Measurements from ENCODE around the gene TAF11L8. TPM values are rescaled to one million over a fixed set of nuclear protein-coding genes. Genes with fewer than 3 reads are reported as not detected.

The TAF11L8 gene
- total RNA-seq (2022; extraction: Qiagen RNA extraction; ENCODE audit: low read depth) = not detected in 5 replicates

GRCh38 chr5:17590860-17591259 is at the start of gene TAF11L8:
Gene TAF11L8 (minus strand): TSS chr5:17590960.

GRCh38 chr5:17634160-17634559 is 43.4 kb upstream of the TAF11L8 start, which contains the start of gene TAF11L14:
Gene TAF11L14 (plus strand): TSS chr5:17634460.

GRCh38 chr5:17631788-17632187 is 41.0 kb upstream of the TAF11L8 start, which contains the start of gene TAF11L13:
Gene TAF11L13 (plus strand): TSS chr5:17632088.

GRCh38 chr5:17610092-17610491 is 19.3 kb upstream of the TAF11L8 start, which contains the start of gene TAF11L12:
Gene TAF11L12 (plus strand): TSS chr5:17610392.

GRCh38 chr5:17603880-17604279 is 13.1 kb upstream of the TAF11L8 start, which contains the start of gene TAF11L11:
Gene TAF11L11 (plus strand): TSS chr5:17604183.

GRCh38 chr5:17597728-17598127 is 7.0 kb upstream of the TAF11L8 start, which contains the start of gene TAF11L10:
Gene TAF11L10 (minus strand): TSS chr5:17597828.

GRCh38 chr5:17594255-17594654 is 3.5 kb upstream of the TAF11L8 start, which contains the start of gene TAF11L9:
Gene TAF11L9 (minus strand): TSS chr5:17594394.

GRCh38 chr5:17585658-17586057 is 5.1 kb downstream of the TAF11L8 start, which contains the start of gene TAF11L7:
Gene TAF11L7 (minus strand): TSS chr5:17585758.

Other genes with a start within 250 kb of the TAF11L8 start
- not detected in 5 replicates for gene TAF11L2, start 92.7 kb downstream of the TAF11L8 start, total RNA-seq (2022; extraction: Qiagen RNA extraction; ENCODE audit: low read depth)
- not detected in 5 replicates for gene TAF11L3, start 72.6 kb downstream of the TAF11L8 start, total RNA-seq (2022; extraction: Qiagen RNA extraction; ENCODE audit: low read depth)
- not detected in 5 replicates for gene TAF11L4, start 69.2 kb downstream of the TAF11L8 start, total RNA-seq (2022; extraction: Qiagen RNA extraction; ENCODE audit: low read depth)
- gene TAF11L5, start 65.7 kb downstream of the TAF11L8 start, total RNA-seq (2022; extraction: Qiagen RNA extraction; ENCODE audit: low read depth) = not detected in 5 replicates
- gene TAF11L6, start 62.3 kb downstream of the TAF11L8 start, total RNA-seq (2022; extraction: Qiagen RNA extraction; ENCODE audit: low read depth) = not detected in 5 replicates
- not detected in 5 replicates for gene TAF11L7, start 5.2 kb downstream of the TAF11L8 start, total RNA-seq (2022; extraction: Qiagen RNA extraction; ENCODE audit: low read depth)
- not detected in 5 replicates for gene TAF11L9, start 3.4 kb upstream of the TAF11L8 start, total RNA-seq (2022; extraction: Qiagen RNA extraction; ENCODE audit: low read depth)
- not detected in 5 replicates for gene TAF11L10, start 6.9 kb upstream of the TAF11L8 start, total RNA-seq (2022; extraction: Qiagen RNA extraction; ENCODE audit: low read depth)
- gene TAF11L11, start 13.2 kb upstream of the TAF11L8 start, total RNA-seq (2022; extraction: Qiagen RNA extraction; ENCODE audit: low read depth) = 0.18 to 0.24 TPM in 2 of 5 replicates, not detected in the others
- 0.26 TPM in 1 of 5 replicates, not detected in the others for gene TAF11L12, start 19.4 kb upstream of the TAF11L8 start, total RNA-seq (2022; extraction: Qiagen RNA extraction; ENCODE audit: low read depth)
- gene TAF11L13, start 41.1 kb upstream of the TAF11L8 start, total RNA-seq (2022; extraction: Qiagen RNA extraction; ENCODE audit: low read depth) = not detected in 5 replicates
- gene TAF11L14, start 43.5 kb upstream of the TAF11L8 start, total RNA-seq (2022; extraction: Qiagen RNA extraction; ENCODE audit: low read depth) = not detected in 5 replicates

Measured in A549 treated with ZK216348 at 1 μM for 4 hours (cell line).